Chondrocyte (in vitro differentiated cells): ENCODE data around the gene ZBTB40. TPM values are rescaled to one million over a fixed set of nuclear protein-coding genes. Genes with fewer than 3 reads are reported as not detected.

Source experiments
- DNase-seq: peaks from one replicate; pipeline ENCODE4 v3.0.0; 2021; ENCODE audit warnings: mixed read lengths, low spot score
- H3K27ac Mint-ChIP-seq: one replicate; pipeline ENCODE4 v1.8.0; 2021; ENCODE audit warnings: mild to moderate bottlenecking, moderate library complexity, mixed read lengths; ENCODE audit not compliant: unreplicated experiment
- H3K27me3 Mint-ChIP-seq: 2 replicates; pipeline ENCODE4 v1.8.0; 2021; ENCODE audit warnings: low read depth, mixed read lengths
- H3K36me3 Mint-ChIP-seq: 2 replicates; pipeline ENCODE4 v1.8.0; 2021; ENCODE audit warnings: low read depth, mixed read lengths
- H3K4me1 Mint-ChIP-seq: 2 replicates; pipeline ENCODE4 v1.8.0; 2021; ENCODE audit warnings: low read depth, mild to moderate bottlenecking, mixed read lengths
- H3K4me3 Mint-ChIP-seq: one replicate; pipeline ENCODE4 v1.8.0; 2021; ENCODE audit warnings: mild to moderate bottlenecking, moderate library complexity, mixed read lengths; ENCODE audit not compliant: unreplicated experiment
- H3K9me3 Mint-ChIP-seq: 2 replicates; pipeline ENCODE4 v1.8.0; 2021; ENCODE audit warnings: low read depth, mixed read lengths
- total RNA-seq: library from RNA; stranded (reverse); gene quantifications from 3 replicates; pipeline ENCODE4 v1.2.1, GENCODE V29; 2021
- TF ChIP-seq, protein P1 (sequence below): fragments of 200-600 bp; sonication (generic); IDR thresholded peaks from 2 replicates; pipeline ENCODE4 v1.5.0; 2021; ENCODE audit warnings: antibody characterized with exemption, mild to moderate bottlenecking, moderate library complexity

The ZBTB40 gene
- total RNA-seq, 1 donor from 2014 or later, result 16.3 TPM

DNA sequence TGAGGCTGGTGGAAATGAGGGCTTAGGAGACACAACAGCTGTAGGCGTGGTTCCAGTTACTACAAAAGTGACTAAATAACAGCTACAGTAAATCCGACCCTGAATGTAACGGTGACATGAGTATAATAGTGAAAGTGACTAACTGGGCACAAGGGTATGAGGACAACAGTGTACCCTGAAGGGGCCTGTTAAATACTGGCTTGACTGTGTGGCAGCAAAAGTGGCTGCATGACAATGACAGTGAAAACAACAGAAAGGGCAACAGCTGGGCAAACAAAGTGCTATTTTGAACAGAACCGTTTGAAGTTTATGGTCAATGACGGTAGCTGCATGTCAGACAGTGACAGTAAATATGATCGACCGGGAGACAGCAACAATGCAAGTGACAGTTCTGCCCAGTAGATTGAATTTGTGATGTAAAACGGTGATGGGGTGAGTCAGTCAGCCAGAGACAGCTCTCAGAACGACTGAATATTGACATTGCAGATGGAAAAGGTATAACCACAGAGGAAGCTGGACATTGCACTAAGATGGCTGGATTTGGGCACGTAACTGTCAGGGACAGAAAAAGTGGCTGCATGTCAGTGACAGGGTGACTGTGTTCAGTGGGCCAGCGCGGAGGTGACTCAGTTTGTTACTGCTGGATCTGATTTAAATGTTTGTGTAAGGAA, 1.2 kb upstream of the ZBTB40 start:
- Mint-ChIP-seq H3K4me3 (peak overlapping the region; percentile 17), H3K36me3 (no peaks in the 10 kb centered on the region), H3K27ac (peak overlapping the region; percentile 77), H3K4me1 (peaks cover 67% of the 10 kb centered on the region), H3K9me3 (no peaks in the 10 kb centered on the region), H3K27me3 (no peaks in the 10 kb centered on the region)
- TF ChIP-seq, protein P1, sequence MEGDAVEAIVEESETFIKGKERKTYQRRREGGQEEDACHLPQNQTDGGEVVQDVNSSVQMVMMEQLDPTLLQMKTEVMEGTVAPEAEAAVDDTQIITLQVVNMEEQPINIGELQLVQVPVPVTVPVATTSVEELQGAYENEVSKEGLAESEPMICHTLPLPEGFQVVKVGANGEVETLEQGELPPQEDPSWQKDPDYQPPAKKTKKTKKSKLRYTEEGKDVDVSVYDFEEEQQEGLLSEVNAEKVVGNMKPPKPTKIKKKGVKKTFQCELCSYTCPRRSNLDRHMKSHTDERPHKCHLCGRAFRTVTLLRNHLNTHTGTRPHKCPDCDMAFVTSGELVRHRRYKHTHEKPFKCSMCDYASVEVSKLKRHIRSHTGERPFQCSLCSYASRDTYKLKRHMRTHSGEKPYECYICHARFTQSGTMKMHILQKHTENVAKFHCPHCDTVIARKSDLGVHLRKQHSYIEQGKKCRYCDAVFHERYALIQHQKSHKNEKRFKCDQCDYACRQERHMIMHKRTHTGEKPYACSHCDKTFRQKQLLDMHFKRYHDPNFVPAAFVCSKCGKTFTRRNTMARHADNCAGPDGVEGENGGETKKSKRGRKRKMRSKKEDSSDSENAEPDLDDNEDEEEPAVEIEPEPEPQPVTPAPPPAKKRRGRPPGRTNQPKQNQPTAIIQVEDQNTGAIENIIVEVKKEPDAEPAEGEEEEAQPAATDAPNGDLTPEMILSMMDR, result no peak
- no peak for DNase-seq

- Mint-ChIP-seq H3K36me3 (no peaks in the 10 kb centered on the region), H3K4me1 (peaks cover 58% of the 10 kb centered on the region), H3K27ac (peak overlapping the region; percentile 92), H3K9me3 (no peaks in the 10 kb centered on the region), H3K27me3 (no peaks in the 10 kb centered on the region), H3K4me3 (peak overlapping the region; percentile 83)
- no peak for DNase-seq
- TF ChIP-seq, protein P1, result no peak
Measured at GRCh38 chr1:22452481-22452957, 868 bp downstream of the ZBTB40 start.

GRCh38 chr1:22453181-22453580, 1.5 kb downstream of the ZBTB40 start:
- DNase-seq, result no peak
- Mint-ChIP-seq H3K36me3 (no peaks in the 10 kb centered on the region), H3K27me3 (no peaks in the 10 kb centered on the region), H3K27ac (peak overlapping the region; percentile 19), H3K4me1 (peaks cover 55% of the 10 kb centered on the region), H3K9me3 (no peaks in the 10 kb centered on the region), H3K4me3 (peak overlapping the region; percentile 83)
- TF ChIP-seq, protein P1, result no peak

GRCh38 chr1:22454476-22455056, 2.9 kb downstream of the ZBTB40 start:
- H3K27ac Mint-ChIP-seq, result peak overlapping the region; percentile 52
- no peaks in the 10 kb centered on the region for H3K9me3 Mint-ChIP-seq
- H3K27me3 Mint-ChIP-seq, result no peaks in the 10 kb centered on the region
- TF ChIP-seq, protein P1, result no peak
- H3K4me1 Mint-ChIP-seq, result peaks cover 43% of the 10 kb centered on the region
- no peak for DNase-seq
- H3K36me3 Mint-ChIP-seq, result no peaks in the 10 kb centered on the region
- H3K4me3 Mint-ChIP-seq, result no peak overlapping the region

GRCh38 chr1:22457345-22457744, 5.7 kb downstream of the ZBTB40 start:
- Mint-ChIP-seq H3K27me3 (no peaks in the 10 kb centered on the region), H3K36me3 (no peaks in the 10 kb centered on the region), H3K9me3 (no peaks in the 10 kb centered on the region), H3K4me3 (no peak overlapping the region), H3K4me1 (peaks cover 37% of the 10 kb centered on the region), H3K27ac (no peak overlapping the region)
- TF ChIP-seq, protein P1, result no peak
- no peak for DNase-seq
